ENCODE measurements around the gene ZNF324.

GRCh38 chr19:58460039-58460438, 6.8 kb upstream of the ZNF324 start:
- TF ChIP-seq CTCF (optimal IDR thresholded peaks at IDR 0.05 in 1 of 3, IDR thresholded peaks at IDR 0.05 in 1 of 3, conservative IDR thresholded peaks at IDR 0.05 in 1 of 3; ENCODE audit: extremely low read depth in 1 of 3, insufficient read depth in 2 of 3, low read length in 3 of 3), result no peak
- no peak for TF ChIP-seq EZH2 (IDR thresholded peaks at IDR 0.05; ENCODE audit: low read length)
